Endometrial microvascular endothelial cells (primary cell): ENCODE measurements around the gene RABL6. TPM values are rescaled to one million over a fixed set of nuclear protein-coding genes. Genes with fewer than 3 reads are reported as not detected.
"Not testable (repeated sequence)": the region's sequence is repeated elsewhere in the genome, so short reads cannot be mapped to it uniquely, and the experiment has no call there.

ENCODE experiments used
- in situ Hi-C: cut with HindIII; loops from 2 replicates; pipeline ENCODE4 v1.10.0; 2017; ENCODE audit warnings: low sequenced_read_pairs, low pct_unique_long_range_greater_than_20kb; ENCODE audit errors: inconsistent ontology term
- total RNA-seq: library from RNA; depleted of rRNA; stranded (reverse); fragments of >200 nt; gene quantifications from one replicate; pipeline ENCODE4 v1.2.3, GENCODE V29; 2015; ENCODE audit errors: inconsistent ontology term

Gene RABL6
- total RNA-seq, 1 donor from 2014 or later: 125 TPM

DNA sequence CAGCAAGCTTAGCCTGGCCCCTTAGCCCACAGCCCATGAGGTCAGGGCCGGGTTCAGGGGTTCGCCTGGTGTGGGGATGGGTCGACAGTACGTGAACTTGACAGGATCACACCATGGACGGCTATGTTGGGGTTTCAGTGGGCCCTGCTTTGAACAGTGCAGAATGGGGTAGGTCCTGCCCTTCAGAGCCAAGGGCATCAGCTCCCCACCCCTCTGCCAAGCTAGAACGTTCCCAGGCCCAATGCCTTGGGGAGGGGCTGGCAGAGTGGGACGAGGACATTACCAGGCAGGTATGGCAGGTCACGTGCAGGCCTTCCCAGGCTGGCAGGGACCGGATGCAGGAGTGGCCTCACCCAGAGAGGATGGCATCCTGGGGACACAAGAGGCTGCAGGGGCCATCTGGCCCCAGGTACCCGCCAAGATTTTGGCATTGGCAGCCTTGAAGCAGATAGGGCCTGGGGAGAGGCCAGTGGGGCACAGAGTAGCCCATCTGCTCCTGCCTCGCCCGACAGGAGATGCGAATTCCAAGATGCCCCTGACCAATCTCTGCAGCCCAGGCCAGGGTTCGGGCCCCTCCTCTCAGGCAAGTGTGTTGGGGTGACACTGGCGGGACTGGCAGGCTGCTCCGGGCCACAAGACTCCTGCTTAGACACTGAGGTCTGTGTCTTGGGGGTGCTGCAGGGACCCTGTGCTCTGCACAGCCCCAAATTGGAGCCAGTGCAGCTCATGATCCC lies 34.1 kb downstream of the RABL6 start:
- in situ Hi-C loops: not testable (repeated sequence)

GRCh38 chr9:136842380-136842948 lies 34.7 kb downstream of the RABL6 start, which contains the start of gene AJM1:
TSS of gene AJM1 (plus strand) at chr9:136842478. CDS start at chr9:136844415, 1,937 bp downstream.
- in situ Hi-C loops: not testable (repeated sequence)

DNA sequence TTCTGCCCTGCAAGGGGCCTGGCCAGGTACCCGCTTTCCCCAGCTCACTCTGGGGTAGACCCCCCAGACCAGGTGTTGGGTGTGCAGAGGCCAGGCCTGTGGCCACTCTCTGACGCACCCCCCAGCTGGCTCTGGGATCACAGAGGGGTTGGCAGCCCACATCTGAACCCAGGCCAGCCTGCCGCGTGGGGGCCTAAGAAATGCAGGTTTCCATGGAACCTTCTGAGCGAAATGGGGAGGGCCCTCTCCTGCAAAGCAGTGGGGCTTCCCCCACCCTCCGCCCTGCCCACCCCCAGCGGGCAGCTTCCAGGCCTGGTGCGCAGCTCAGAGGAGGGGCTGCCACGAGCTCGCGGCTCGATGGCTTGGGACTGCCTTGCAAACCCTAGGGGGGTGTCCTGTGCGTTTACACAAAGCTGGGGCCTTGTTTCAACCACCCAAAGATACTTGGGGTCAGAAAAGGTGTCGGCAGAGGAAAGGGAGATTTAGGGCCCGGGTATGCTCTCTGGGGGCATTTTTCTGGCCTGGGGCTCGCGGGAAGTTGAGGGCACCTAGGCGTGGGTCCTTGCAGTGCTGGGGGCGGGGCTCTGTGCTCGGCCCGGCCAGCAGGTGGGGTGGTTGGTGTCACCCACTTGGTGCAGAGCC lies 35.5 kb downstream of the RABL6 start:
- in situ Hi-C loops: not testable (repeated sequence)

- in situ Hi-C loops: not testable (repeated sequence)
These were observed 36.3 kb downstream of the RABL6 start for GRCh38 chr9:136843801-136844740.

DNA sequence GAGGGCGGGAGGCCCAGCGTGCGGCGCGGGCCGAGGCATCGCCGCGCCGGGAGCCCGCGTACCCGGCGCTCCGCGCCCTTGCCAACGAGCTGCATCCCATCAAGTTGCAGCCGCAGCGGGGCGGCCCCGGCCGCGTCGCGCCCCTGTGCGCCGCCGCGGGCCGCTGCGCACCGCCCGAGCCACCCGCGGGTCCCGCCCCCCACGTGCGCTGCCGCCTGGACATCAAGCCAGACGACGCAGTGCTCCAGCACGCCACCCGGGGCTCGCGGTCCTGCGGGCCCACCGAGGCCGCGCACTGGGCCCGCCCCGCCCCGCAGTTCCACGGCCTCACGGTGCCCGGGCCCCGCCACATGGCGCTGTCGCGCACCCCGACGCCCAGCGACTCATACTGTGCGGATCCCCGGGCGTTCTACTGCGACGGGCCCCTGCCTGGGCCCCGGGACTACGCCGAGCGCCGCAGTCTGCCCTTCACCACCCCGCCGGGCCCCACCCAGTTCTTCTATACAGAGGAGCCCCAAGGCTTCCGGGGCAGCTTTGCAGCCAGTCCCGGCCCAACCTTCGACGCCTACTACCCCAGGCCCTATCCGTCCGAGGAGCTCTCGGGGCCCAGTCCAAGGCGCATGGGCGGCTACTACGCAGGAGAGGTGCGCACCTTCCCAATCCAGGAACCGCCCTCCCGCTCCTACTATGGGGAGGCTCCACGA lies 37.2 kb downstream of the RABL6 start:
- in situ Hi-C loops: no loop called here

GRCh38 chr9:136845465-136846260 lies 37.9 kb downstream of the RABL6 start:
- in situ Hi-C loops: no loop called here

- in situ Hi-C loops: no loop called here
These were observed 38.8 kb downstream of the RABL6 start for GRCh38 chr9:136846376-136847087.

DNA sequence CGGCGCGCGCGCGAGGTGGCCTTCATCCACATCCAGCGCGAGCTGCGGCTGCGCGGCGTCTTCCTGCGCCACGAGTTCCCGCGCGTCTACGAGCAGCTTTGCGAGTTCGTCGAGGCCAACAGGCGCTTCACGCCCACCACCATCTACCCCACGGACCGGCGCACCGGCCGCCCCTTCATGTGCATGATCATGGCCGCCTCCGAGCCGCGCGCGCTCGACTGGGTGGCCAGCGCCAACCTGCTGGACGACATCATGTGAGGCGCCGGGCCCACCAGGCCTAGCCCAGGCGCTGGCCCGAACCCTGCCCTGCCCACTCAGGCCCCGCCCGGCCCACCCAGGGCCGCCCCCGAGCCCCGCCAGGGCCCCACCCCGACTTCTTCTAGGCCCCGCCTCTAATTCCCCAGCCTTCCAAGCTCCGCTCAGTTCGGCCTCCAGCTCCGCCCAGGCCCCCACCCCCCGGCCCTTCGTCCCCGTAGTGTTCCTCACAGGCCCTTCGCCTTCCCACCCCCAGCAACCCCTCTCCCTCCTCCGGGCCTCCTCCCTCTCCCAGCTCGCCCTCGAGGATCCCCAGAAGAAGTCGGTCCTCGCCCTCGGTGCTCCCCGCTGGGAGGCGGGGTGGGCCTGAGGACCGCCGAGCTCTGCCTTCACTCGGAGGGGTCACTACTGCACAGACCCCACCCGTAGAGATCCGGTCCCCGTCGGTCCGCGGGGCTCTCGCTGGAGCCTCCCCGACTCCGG lies 39.5 kb downstream of the RABL6 start:
- in situ Hi-C loops: no loop called here

DNA sequence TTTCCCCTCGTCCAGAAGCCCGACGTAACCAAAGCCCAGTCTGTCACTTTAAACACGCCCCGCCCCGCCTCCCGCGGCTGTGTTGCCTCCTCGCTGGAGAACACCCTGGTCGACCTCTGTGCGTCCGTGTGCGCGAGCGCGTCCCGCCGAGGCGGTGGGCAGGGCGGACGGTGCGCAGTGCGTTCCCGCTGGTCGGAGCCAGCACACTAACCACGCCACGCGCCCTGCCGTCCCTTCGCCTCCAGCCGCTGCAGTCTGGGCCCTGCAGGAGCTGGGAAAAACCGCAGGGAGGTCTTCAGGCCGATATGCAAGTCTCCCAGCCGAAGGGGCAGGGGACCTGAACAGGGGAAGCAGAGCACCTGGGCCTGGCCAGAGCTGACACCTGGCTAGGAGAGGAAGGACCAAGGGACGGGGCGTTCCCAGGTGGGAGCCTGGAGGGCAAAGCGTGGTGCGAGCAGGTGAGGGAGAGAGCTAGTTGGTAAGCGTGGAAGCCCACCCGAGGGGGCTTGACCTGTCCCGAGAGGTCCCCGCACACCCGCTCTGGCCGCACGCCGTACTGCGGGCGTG lies 40.2 kb downstream of the RABL6 start:
- in situ Hi-C loops: no loop called here

GRCh38 chr9:136848393-136849037 lies 40.8 kb downstream of the RABL6 start:
- in situ Hi-C loops: no loop called here

DNA sequence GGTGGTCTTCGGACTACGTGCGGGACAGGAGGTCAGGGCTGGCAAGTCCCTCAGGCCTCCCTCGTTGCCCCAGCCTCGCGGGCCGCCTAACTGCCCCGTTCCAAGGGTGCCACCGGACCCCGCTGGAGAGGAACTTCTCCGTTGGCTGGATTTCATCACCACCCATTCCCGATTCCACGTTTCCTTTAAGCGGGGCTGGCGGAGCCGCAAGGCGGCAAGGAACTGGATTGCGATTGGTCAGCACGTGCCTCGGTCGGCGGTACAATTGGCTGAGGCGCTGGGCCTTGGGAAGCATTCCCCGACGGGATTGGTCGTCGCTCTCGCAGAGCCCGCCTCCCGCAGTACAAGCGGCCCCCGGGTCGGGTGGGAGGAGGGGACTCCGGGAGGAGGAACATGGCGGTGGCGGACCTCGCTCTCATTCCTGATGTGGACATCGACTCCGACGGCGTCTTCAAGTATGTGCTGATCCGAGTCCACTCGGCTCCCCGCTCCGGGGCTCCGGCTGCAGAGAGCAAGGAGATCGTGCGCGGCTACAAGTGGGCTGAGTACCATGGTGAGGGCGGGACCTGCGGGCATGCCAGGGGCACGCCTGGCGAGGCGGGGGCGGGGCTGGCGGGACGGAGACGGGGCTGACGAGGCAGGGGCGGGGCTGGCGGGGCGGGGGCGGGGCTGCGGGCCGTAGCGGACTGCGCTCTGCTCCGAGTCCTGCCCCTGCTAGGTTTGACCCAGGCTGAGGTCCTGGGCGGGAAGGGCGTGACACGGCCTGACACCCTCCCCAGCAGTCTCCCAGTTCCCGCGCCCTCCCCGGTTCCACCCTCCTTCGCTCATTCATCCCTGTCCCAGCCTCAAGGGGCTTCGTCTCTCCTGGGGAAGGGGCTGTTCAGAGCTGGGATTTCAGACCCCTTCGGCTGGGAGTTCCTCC lies 41.6 kb downstream of the RABL6 start, which contains the start of gene PHPT1:
PHPT1 (plus strand) TSS at position 372 of the 922 bp plus-strand sequence; CDS start at position 394, 22 bp downstream.
- in situ Hi-C loops: no loop called here

GRCh38 chr9:136849960-136850865 lies 42.5 kb downstream of the RABL6 start:
- in situ Hi-C loops: no loop called here

DNA sequence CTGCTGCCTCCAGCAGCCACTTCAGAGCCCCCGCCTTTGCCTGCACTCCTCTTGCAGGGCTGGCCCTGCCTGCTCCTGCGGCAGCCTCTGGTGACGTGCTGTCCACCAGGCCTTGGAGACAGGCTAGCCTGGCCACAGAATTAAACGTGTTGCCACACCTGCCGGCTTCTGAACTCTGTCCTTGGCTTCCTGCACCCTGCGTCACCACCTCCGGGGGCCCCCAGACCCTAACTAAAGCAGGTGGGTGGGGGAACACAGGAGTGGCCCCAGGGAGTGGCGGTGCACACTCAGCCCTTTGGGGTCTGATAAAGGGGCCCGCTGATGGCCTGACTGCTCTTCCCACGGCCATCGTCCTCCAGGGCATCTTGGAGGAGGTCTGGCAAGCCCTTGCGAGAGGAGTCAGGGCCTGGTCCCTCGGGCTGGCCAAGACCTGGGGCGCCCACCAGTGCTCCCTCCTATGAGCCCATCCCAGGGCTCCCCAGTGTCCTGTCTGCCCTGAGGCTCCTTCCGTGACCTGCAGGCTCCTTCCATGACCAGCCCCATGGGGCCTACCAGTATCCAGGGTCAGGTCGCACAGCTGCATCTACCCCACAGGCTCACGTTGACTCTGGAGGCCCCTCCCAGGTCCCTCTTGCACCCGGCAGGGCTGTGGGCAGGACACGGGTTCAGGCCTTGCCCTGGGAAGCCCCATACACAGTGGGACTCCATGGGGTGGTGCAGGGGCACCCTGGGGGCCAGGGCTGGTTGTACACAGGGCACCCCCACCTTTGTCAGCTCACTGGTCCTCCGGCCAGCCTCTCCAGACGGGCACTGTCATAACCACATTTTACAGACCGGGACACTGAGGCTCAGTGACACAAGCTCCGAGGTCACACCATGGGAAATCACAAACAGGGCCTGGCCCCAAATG lies 43.4 kb downstream of the RABL6 start:
- in situ Hi-C loops: no loop called here
